PFSK-1 (cell line): ENCODE measurements around the gene ZFAND5.

Experiments used
- POLR2AphosphoS5 ChIP-seq: IDR thresholded peaks from 2 replicates; pipeline ENCODE4 v1.6.1; 2012; ENCODE audit warnings: low read depth, mild to moderate bottlenecking, control low read depth, low read length, moderate library complexity
- REST ChIP-seq, 2 experiments: IDR thresholded peaks; 2 replicates each; pipeline versions ENCODE4 v1.6.1 to v1.8.0; 2011 to 2012; ENCODE audit warnings: low read depth in 2 of 2, low read length in 2 of 2, control low read depth in 1 of 2, inconsistent platforms in 1 of 2, mild to moderate bottlenecking in 1 of 2, moderate library complexity in 1 of 2; ENCODE audit not compliant: insufficient read depth in 1 of 2
- TAF1 ChIP-seq: IDR thresholded peaks from 2 replicates; pipeline ENCODE4 v1.6.1; 2012; ENCODE audit warnings: low read length, control low read depth, borderline replicate concordance; ENCODE audit not compliant: insufficient read depth

- TF ChIP-seq POLR2AphosphoS5 (no peak), TAF1 (no peak), REST (IDR thresholded peaks at IDR 0.05; ENCODE audit: insufficient read depth in 1 of 2, low read depth in 2 of 2, low read length in 2 of 2) (no peak)
These were observed 38.4 kb downstream of the ZFAND5 start for GRCh38 chr9:72326641-72327040.
